HL-60 (cell line): ENCODE results near the gene AIF1L.
A peak's percentile ranks its signal among the peaks of the same experiment; 100 is the strongest.

ENCODE experiments used
- DNase-seq, 2 experiments: peaks; one replicate each; pipeline ENCODE4 v3.0.0-alpha.2; 2010 to 2020; ENCODE audit warnings: low read depth in 1 of 2, low spot score in 1 of 2
- H3K27ac ChIP-seq: fragments of 250-450 bp; sonication (Bioruptor Pico); replicated peaks from 2 replicates; pipeline ENCODE4 v1.5.1; 2020; ENCODE audit warnings: mild to moderate bottlenecking, moderate library complexity
- H3K27me3 ChIP-seq: fragments of 250-450 bp; sonication (Bioruptor Pico); 2 replicates; pipeline ENCODE4 v1.5.1; 2021; ENCODE audit warnings: mild to moderate bottlenecking, moderate library complexity; ENCODE audit not compliant: insufficient read depth, poor library complexity, severe bottlenecking
- H3K4me3 ChIP-seq: replicated peaks from 2 replicates; pipeline ENCODE4 v1.5.1; 2011; ENCODE audit warnings: mild to moderate bottlenecking, control low read depth, low read length; ENCODE audit not compliant: insufficient read depth
- CTCF ChIP-seq: IDR thresholded peaks from one replicate; pipeline ENCODE4 v1.5.1; 2011; ENCODE audit warnings: low read length, control low read depth, inconsistent platforms; ENCODE audit not compliant: insufficient read depth
- GABPA ChIP-seq: IDR thresholded peaks from 2 replicates; pipeline ENCODE4 v1.6.1; 2012; ENCODE audit warnings: low read depth
- POLR2AphosphoS5 ChIP-seq: IDR thresholded peaks from 2 replicates; pipeline ENCODE4 v1.6.1; 2012; ENCODE audit warnings: low read depth
- REST ChIP-seq: IDR thresholded peaks from 2 replicates; pipeline ENCODE4 v1.6.1; 2012; ENCODE audit warnings: low read depth; ENCODE audit not compliant: insufficient replicate concordance
- SPI1 ChIP-seq: IDR thresholded peaks from 2 replicates; pipeline ENCODE4 v1.6.1; 2012; ENCODE audit warnings: low read depth, mild to moderate bottlenecking, borderline replicate concordance

The AIF1L gene

GRCh38 chr9:131104016-131104740 lies 7.8 kb downstream of the AIF1L start:
- H3K4me3 ChIP-seq: no peak overlapping the region
- TF ChIP-seq REST: no peak
- H3K27ac ChIP-seq: no peak overlapping the region
- DNase-seq: no peak
- H3K27me3 ChIP-seq: no peaks in the 10 kb centered on the region

GRCh38 chr9:131105952-131106351 lies 9.6 kb downstream of the AIF1L start:
- Histone ChIP-seq H3K4me3 (no peak overlapping the region), H3K27ac (no peak overlapping the region), H3K27me3 (no peaks in the 10 kb centered on the region)
- DNase-seq: peak in 1 of 2 experiments; percentile 51
- TF ChIP-seq POLR2AphosphoS5 (no peak), CTCF (no peak), SPI1 (peak; percentile 64; the same call in 1 of the 2 replicates), GABPA (no peak), REST (no peak)

- TF ChIP-seq SPI1 (no peak), CTCF (no peak), POLR2AphosphoS5 (no peak), REST (no peak), GABPA (no peak)
- Histone ChIP-seq H3K27me3 (no peaks in the 10 kb centered on the region), H3K4me3 (no peak overlapping the region), H3K27ac (no peak overlapping the region)
- DNase-seq: no peak
Observed at GRCh38 chr9:131107760-131108159, 11.4 kb downstream of the AIF1L start.
